Spleen (tissue), 7 donors: Measurements from ENCODE around the gene GOLGA6L24.
"Not testable (repeated sequence)": the region's sequence is repeated elsewhere in the genome, so short reads cannot be mapped to it uniquely, and the experiment has no call there.

ENCODE experiments used
- POLR2A ChIP-seq, 3 donors: fragments of 450-650 bp; IDR thresholded peaks; one replicate each; pipeline ENCODE4 v1.5.1; 2017; ENCODE audit warnings: antibody characterized with exemption in 3 of 3, mild to moderate bottlenecking in 1 of 3
- POLR2AphosphoS5 ChIP-seq, 3 donors: sonication (generic); formaldehyde crosslinking; IDR thresholded peaks; one replicate each; pipeline ENCODE4 v1.5.1; 2017; ENCODE audit warnings: antibody characterized with exemption in 3 of 3
- TF ChIP-seq, protein P1 (sequence below), 11 experiments: fragments of 200-600 bp in 7 of 11; fragments of 450-650 bp in 4 of 11; sonication (generic) in 4 of 11; IDR thresholded peaks in 8 of 11; conservative IDR thresholded peaks in 3 of 11; 1 replicate in 7 of 11; 2 replicates in 4 of 11; pipeline versions ENCODE4 v1.4.0 to v1.8.0; 2016 to 2021; ENCODE audit warnings: antibody characterized with exemption in 11 of 11, inconsistent platforms in 4 of 11, mild to moderate bottlenecking in 1 of 11
- donor health status: DM: no; HTN: no; CAD: no; lungs with moderate emphysema.
- donor health status: DM: no; HTN: no; CAD: no.
- donor health status: DM: no; HTN: no; CAD: no.

DNA sequence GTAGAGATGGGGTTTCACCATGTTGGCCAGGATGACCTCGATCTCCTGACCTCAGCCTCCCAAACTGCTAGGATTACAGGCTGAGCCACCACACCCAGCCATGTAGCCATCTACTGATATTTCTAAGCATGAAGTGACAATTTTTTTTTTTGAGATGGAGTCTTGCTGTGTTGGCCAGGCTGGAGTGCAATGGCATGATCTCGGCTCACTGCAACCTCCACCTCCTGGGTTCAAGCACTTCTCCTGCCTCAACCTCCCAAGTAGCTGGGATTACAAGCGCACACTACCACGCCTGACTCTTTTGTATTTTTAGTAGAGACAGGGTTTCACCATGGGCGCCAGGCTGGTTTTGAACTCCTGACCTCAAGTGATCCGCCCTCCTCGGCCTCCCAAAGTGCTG lies 40.9 kb downstream of the GOLGA6L24 start:
- TF ChIP-seq, protein P1, sequence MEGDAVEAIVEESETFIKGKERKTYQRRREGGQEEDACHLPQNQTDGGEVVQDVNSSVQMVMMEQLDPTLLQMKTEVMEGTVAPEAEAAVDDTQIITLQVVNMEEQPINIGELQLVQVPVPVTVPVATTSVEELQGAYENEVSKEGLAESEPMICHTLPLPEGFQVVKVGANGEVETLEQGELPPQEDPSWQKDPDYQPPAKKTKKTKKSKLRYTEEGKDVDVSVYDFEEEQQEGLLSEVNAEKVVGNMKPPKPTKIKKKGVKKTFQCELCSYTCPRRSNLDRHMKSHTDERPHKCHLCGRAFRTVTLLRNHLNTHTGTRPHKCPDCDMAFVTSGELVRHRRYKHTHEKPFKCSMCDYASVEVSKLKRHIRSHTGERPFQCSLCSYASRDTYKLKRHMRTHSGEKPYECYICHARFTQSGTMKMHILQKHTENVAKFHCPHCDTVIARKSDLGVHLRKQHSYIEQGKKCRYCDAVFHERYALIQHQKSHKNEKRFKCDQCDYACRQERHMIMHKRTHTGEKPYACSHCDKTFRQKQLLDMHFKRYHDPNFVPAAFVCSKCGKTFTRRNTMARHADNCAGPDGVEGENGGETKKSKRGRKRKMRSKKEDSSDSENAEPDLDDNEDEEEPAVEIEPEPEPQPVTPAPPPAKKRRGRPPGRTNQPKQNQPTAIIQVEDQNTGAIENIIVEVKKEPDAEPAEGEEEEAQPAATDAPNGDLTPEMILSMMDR (IDR thresholded peaks at IDR 0.05 in 8 of 11, conservative IDR thresholded peaks at IDR 0.05 in 3 of 11): not testable (repeated sequence)
- not testable (repeated sequence) for TF ChIP-seq POLR2A, POLR2AphosphoS5 (IDR thresholded peaks at IDR 0.05)
